HEK293 (cell line): ENCODE measurements around the gene ATP2A2.

Experiments used
- CTCF ChIA-PET: fragments of 350-600 bp; formaldehyde crosslinking; extraction: SDS; loops from one replicate; lab custom pipeline; 2021; ENCODE audit warnings: antibody characterized with exemption; lab: Yijun Ruan, JAX
- POLR2A ChIA-PET: fragments of 300-600 bp; formaldehyde crosslinking; extraction: SDS; loops from one replicate; lab custom pipeline; 2020; ENCODE audit warnings: antibody characterized with exemption, inconsistent platforms; lab: Yijun Ruan, JAX
- H3K27ac ChIP-seq: fragments of 200-500 bp; sonication (Bioruptor generic); 2 replicates; pipeline ENCODE4 v1.5.1; 2014; ENCODE audit warnings: low read depth, low read length, control low read depth, inconsistent platforms; ENCODE audit errors: extremely low read depth
- H3K36me3 ChIP-seq, 2 experiments: fragments of 200-500 bp in 1 of 2; sonication (Bioruptor generic) in 1 of 2; 1 replicate in 1 of 2; 2 replicates in 1 of 2; pipeline ENCODE4 v1.5.1; 2014 to 2017; ENCODE audit warnings: inconsistent platforms in 2 of 2, low read length in 2 of 2; ENCODE audit not compliant: control insufficient read depth in 2 of 2, insufficient read depth in 1 of 2
- H3K4me1 ChIP-seq: fragments of 200-500 bp; sonication (Bioruptor generic); 2 replicates; pipeline ENCODE4 v1.5.1; 2014; ENCODE audit warnings: mild to moderate bottlenecking, low read length, inconsistent platforms; ENCODE audit not compliant: control insufficient read depth, insufficient read depth
- H3K4me3 ChIP-seq: 2 replicates; pipeline ENCODE4 v1.5.1; 2011; ENCODE audit warnings: low read depth, mild to moderate bottlenecking, control low read depth, low read length, moderate library complexity
- H3K9me3 ChIP-seq: fragments of 200-500 bp; sonication (Bioruptor generic); 2 replicates; pipeline ENCODE4 v1.5.1; 2014; ENCODE audit warnings: low read depth, low read length, inconsistent platforms; ENCODE audit not compliant: control insufficient read depth, insufficient read depth
- KLF8 ChIP-seq: fragments of 450-650 bp; formaldehyde crosslinking; IDR thresholded peaks from 2 replicates; pipeline ENCODE4 v1.5.1; 2016; ENCODE audit warnings: missing biosample characterization, missing genetic modification characterization
- SP7 ChIP-seq: fragments of 450-650 bp; formaldehyde crosslinking; IDR thresholded peaks from 2 replicates; pipeline ENCODE4 v1.5.1; 2016; ENCODE audit warnings: missing biosample characterization, missing genetic modification characterization
- TRIM28 ChIP-seq: IDR thresholded peaks from 2 replicates; pipeline ENCODE4 v1.6.1; 2011; ENCODE audit warnings: low read length, control low read depth, borderline replicate concordance
- WT1 ChIP-seq: fragments of 450-650 bp; formaldehyde crosslinking; IDR thresholded peaks from 2 replicates; pipeline ENCODE4 v1.5.1; 2016; ENCODE audit warnings: missing biosample characterization, missing genetic modification characterization
- ZBTB17 ChIP-seq: fragments of 450-650 bp; formaldehyde crosslinking; IDR thresholded peaks from 2 replicates; pipeline ENCODE4 v1.5.1; 2016; ENCODE audit warnings: missing biosample characterization, missing genetic modification characterization
- ZEB2 ChIP-seq: fragments of 450-650 bp; formaldehyde crosslinking; IDR thresholded peaks from 2 replicates; pipeline ENCODE4 v1.5.1; 2016; ENCODE audit warnings: missing biosample characterization, missing genetic modification characterization
- ZNF404 ChIP-seq: fragments of 450-650 bp; formaldehyde crosslinking; IDR thresholded peaks from 2 replicates; pipeline ENCODE4 v1.5.1; 2017; ENCODE audit warnings: missing biosample characterization, missing genetic modification characterization
- ZNF433 ChIP-seq: fragments of 450-650 bp; formaldehyde crosslinking; IDR thresholded peaks from 2 replicates; pipeline ENCODE4 v1.5.1; 2016; ENCODE audit warnings: missing biosample characterization, missing genetic modification characterization, low read depth
- ZNF600 ChIP-seq: fragments of 450-650 bp; formaldehyde crosslinking; IDR thresholded peaks from 2 replicates; pipeline ENCODE4 v1.5.1; 2016; ENCODE audit warnings: missing biosample characterization, missing genetic modification characterization
- ZNF629 ChIP-seq: fragments of 450-650 bp; formaldehyde crosslinking; IDR thresholded peaks from 2 replicates; pipeline ENCODE4 v1.5.1; 2017; ENCODE audit warnings: missing biosample characterization, missing genetic modification characterization
- ZNF660 ChIP-seq: fragments of 450-650 bp; IDR thresholded peaks from 2 replicates; pipeline ENCODE4 v1.5.1; 2018; ENCODE audit warnings: missing biosample characterization, mild to moderate bottlenecking, missing genetic modification characterization
- ZNF664 ChIP-seq: fragments of 450-650 bp; formaldehyde crosslinking; IDR thresholded peaks from 2 replicates; pipeline ENCODE4 v1.5.1; 2016; ENCODE audit warnings: missing biosample characterization, missing genetic modification characterization
- TF ChIP-seq, protein P1 (sequence below): fragments of 450-650 bp; formaldehyde crosslinking; IDR thresholded peaks from 2 replicates; pipeline ENCODE4 v1.5.1; 2016; ENCODE audit warnings: missing biosample characterization, missing genetic modification characterization
- TF ChIP-seq, protein P2 (sequence below): fragments of 450-650 bp; formaldehyde crosslinking; IDR thresholded peaks from 2 replicates; pipeline ENCODE4 v1.5.1; 2016; ENCODE audit warnings: missing biosample characterization, missing genetic modification characterization
- TF ChIP-seq, protein P3 (sequence below): fragments of 450-650 bp; formaldehyde crosslinking; IDR thresholded peaks from 2 replicates; pipeline ENCODE4 v1.5.1; 2016; ENCODE audit warnings: missing biosample characterization, missing genetic modification characterization

Gene ATP2A2

DNA sequence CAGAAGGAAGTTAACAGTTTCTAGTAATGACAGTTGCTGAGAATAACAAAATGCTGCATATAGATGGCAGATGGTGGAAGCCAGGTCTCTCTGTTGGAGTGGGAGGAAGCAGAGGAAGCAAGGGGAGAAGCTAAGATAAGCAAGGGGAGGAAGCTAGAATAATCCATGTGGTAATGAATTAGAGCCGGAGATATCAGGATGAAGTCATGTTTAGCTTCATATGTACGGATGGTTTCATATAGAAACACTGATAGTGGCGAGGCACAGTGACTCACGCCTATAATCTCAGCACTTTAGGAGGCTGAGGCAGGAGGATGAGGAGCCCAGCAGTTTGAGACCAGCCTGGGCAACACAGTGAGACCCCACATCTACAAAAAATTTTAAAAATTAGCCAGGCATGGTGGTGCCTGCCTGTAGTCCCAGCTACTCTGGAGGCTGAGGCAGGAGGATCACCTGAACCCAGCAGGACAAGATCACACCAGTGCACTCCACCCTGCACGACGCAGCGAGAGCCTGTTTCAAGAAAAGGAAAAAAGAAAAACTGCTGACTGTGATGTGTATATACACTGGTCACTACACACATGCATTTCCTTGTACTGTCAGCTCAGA, 73.2 kb downstream of the ATP2A2 start (continued):
- TF ChIP-seq ZEB2 (tag by site-specific recombination), result 0 out of 2 replicates have a peak, but pooled peaks have one; percentile 44
- peak; percentile 95 for TF ChIP-seq ZBTB17 (tag by site-specific recombination)
- no peak for TF ChIP-seq ZNF433
- TF ChIP-seq WT1 (tag by site-specific recombination), result peak; percentile 79
- TF ChIP-seq ZNF664 (tag by site-specific recombination), result no peak
- 0 out of 2 replicates have a peak, but pooled peaks have one; percentile 24 for TF ChIP-seq KLF8 (tag by site-specific recombination)
- TF ChIP-seq, protein P1, sequence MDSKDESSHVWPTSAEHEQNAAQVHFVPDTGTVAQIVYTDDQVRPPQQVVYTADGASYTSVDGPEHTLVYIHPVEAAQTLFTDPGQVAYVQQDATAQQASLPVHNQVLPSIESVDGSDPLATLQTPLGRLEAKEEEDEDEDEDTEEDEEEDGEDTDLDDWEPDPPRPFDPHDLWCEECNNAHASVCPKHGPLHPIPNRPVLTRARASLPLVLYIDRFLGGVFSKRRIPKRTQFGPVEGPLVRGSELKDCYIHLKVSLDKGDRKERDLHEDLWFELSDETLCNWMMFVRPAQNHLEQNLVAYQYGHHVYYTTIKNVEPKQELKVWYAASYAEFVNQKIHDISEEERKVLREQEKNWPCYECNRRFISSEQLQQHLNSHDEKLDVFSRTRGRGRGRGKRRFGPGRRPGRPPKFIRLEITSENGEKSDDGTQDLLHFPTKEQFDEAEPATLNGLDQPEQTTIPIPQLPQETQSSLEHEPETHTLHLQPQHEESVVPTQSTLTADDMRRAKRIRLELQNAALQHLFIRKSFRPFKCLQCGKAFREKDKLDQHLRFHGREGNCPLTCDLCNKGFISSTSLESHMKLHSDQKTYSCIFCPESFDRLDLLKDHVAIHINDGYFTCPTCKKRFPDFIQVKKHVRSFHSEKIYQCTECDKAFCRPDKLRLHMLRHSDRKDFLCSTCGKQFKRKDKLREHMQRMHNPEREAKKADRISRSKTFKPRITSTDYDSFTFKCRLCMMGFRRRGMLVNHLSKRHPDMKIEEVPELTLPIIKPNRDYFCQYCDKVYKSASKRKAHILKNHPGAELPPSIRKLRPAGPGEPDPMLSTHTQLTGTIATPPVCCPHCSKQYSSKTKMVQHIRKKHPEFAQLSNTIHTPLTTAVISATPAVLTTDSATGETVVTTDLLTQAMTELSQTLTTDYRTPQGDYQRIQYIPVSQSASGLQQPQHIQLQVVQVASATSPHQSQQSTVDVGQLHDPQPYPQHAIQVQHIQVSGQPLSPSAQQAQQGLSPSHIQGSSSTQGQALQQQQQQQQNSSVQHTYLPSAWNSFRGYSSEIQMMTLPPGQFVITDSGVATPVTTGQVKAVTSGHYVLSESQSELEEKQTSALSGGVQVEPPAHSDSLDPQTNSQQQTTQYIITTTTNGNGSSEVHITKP (tag by site-specific recombination), result peak; percentile 81
- peak; percentile 19; the same call in 1 of the 2 replicates for TF ChIP-seq ZNF600
- peak; percentile 48; the same call in 1 of the 2 replicates for TF ChIP-seq ZNF660 (tag by site-specific recombination)
- TF ChIP-seq ZNF629 (tag by site-specific recombination), result peak; percentile 60
- TF ChIP-seq TRIM28, result no peak
- TF ChIP-seq SP7 (tag by site-specific recombination), result peak; percentile 62; the same call in 1 of the 2 replicates
- TF ChIP-seq ZNF404 (tag by site-specific recombination), result no peak

DNA sequence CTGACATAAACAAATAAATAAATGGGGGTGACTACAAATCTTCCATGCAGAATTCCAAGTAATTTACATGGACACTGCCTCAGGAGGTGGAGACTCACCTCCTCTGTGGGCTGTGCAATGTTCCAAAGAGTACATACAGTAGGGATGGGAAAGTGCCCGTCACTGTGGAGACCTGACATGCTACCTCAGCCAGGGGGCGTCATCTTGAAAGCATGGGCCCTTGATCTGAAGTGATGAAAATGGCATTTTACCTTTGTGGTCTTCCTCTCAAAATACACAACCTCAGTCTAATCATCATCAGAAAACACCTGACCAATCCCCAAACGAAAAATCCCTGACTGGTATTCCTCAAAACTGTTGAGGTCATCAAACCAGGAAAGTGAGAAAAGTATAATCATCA, 74.0 kb downstream of the ATP2A2 start:
- TF ChIP-seq, protein P2, sequence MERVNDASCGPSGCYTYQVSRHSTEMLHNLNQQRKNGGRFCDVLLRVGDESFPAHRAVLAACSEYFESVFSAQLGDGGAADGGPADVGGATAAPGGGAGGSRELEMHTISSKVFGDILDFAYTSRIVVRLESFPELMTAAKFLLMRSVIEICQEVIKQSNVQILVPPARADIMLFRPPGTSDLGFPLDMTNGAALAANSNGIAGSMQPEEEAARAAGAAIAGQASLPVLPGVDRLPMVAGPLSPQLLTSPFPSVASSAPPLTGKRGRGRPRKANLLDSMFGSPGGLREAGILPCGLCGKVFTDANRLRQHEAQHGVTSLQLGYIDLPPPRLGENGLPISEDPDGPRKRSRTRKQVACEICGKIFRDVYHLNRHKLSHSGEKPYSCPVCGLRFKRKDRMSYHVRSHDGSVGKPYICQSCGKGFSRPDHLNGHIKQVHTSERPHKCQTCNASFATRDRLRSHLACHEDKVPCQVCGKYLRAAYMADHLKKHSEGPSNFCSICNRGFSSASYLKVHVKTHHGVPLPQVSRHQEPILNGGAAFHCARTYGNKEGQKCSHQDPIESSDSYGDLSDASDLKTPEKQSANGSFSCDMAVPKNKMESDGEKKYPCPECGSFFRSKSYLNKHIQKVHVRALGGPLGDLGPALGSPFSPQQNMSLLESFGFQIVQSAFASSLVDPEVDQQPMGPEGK, result no peak
- TF ChIP-seq, protein P3, sequence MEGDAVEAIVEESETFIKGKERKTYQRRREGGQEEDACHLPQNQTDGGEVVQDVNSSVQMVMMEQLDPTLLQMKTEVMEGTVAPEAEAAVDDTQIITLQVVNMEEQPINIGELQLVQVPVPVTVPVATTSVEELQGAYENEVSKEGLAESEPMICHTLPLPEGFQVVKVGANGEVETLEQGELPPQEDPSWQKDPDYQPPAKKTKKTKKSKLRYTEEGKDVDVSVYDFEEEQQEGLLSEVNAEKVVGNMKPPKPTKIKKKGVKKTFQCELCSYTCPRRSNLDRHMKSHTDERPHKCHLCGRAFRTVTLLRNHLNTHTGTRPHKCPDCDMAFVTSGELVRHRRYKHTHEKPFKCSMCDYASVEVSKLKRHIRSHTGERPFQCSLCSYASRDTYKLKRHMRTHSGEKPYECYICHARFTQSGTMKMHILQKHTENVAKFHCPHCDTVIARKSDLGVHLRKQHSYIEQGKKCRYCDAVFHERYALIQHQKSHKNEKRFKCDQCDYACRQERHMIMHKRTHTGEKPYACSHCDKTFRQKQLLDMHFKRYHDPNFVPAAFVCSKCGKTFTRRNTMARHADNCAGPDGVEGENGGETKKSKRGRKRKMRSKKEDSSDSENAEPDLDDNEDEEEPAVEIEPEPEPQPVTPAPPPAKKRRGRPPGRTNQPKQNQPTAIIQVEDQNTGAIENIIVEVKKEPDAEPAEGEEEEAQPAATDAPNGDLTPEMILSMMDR, result peak; percentile 44
- TF ChIP-seq, protein P1 (tag by site-specific recombination), result peak; percentile 38; the same call in 1 of the 2 replicates
- TF ChIP-seq, all 188 proteins: peak for 2
- H3K27ac ChIP-seq, result no peak overlapping the region
- ChIA-PET CTCF (no interaction called here), POLR2A (no interaction called here)
- H3K4me1 ChIP-seq, result no peaks in the 10 kb centered on the region
- no peak overlapping the region for H3K4me3 ChIP-seq
- H3K36me3 ChIP-seq, result peaks cover 0 to 16% of the 10 kb centered on the region in 2 experiments; a peak in 2 of 3 replicates
- H3K9me3 ChIP-seq, result no peaks in the 10 kb centered on the region
